ENCODE results near the gene GIT1. TPM values are rescaled to one million over a fixed set of nuclear protein-coding genes. Genes with fewer than 3 reads are reported as not detected.
A peak's percentile ranks its signal among the peaks of the same experiment; 100 is the strongest.

The GIT1 gene
- total RNA-seq, 1 donor from 2014 or later = 33.0 TPM

DNA sequence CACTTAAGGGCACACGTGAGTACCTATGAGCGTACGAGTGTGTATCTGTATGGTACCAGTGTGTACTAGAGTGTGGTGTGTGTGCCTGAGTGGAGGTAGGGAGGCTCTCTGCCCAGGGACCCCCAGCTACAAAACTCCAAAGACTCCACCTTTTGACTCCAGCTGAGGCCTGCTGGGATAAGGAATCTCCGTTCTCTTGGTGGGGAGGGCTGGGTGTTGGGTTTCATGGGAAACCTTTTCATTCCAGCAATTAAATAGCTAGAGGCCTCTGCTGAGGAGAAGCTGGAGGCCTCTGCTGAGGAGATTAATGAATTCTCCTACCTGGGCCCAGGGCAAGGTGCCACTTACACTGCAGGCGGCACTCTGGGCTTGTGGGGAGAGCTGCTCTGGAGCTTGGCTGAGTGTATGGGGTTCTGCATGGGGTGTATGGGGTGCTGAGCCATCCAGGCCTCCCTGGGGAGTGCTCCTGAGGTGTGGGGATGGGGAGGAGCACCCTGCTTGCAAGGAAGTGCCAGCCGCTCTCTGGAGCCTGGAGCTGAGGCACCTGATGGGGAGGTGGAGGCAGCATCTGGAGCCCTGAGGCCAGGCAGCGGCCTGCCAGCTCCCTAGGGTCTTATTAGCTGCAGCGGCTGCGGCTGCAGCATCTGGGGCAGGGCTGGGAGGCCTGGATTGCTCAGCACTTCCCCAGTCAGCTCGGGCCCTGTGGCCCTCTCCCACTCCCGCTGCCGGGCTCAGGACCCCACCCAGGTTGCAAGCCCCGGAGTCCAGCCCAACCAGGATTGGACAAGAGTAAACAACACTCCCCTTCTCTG lies 8.1 kb upstream of the GIT1 start:
- ATAC-seq = no peak
- peak; percentile 30 for DNase-seq (ENCODE audit: missing footprints)
- intact Hi-C loops (cut with DNase I) = no loop called here

DNA sequence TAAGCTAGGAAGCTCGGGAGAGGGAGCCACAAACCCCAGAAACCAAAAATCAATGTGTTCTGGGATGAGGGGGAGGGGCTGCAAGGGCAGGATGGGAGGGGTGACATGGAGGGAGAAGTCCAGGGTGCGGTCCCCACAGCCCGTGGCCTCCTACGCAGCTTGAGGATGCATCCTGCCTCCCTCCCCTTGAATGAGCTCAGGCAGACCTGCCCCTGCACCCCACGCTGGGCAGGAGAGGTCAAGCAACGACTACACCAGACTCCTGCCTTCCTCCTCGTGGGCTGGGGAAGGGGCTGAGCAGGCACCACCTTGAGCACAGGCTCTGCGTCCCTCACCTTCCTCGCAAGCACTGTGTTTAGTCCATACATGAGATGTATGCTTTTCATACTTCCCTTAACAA lies 7.4 kb upstream of the GIT1 start:
- ATAC-seq (no peak), DNase-seq (ENCODE audit: missing footprints) (peak; percentile 50)
- intact Hi-C loops (cut with DNase I) = no loop called here

- peak; percentile 31 for DNase-seq (ENCODE audit: missing footprints)
These were observed 6.7 kb upstream of the GIT1 start for GRCh38 chr17:29595943-29596774.

GRCh38 chr17:29595107-29595942 lies 5.9 kb upstream of the GIT1 start:
- ATAC-seq (no peak), DNase-seq (ENCODE audit: missing footprints) (peak; percentile 28)
- intact Hi-C loops (cut with DNase I) = no loop called here

More at GRCh38 chr17:29595943-29596774, 6.7 kb upstream of the GIT1 start:
- intact Hi-C loops (cut with DNase I) = no loop called here
- ATAC-seq = no peak

DNA sequence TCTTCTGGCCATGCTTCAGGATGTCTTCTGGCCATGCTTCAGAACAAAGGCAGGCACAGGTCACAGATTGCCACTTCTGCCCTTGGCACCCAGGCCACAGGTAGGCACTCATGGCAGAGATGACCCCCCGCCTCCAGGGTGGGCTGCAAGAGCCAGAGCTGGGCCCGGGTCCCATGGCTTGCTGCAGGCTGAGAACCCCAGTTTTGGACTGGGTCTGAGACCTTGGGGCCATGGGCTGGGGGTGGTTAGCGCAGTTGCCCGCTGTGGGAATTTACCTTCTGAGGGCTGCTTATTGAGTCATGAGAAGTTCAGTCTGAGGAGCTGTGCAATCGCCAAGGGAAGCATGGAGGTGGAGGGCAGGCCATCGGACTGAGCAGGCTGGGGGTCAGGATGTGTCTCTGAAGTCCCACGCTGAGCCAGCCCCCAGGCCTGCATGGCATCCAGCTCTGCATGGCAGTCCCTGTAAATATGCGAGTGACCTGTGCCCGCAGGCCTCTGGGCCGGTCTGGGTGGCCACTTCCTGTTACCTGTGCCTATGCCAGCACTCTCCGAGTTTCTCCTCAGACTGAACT lies 5.2 kb upstream of the GIT1 start:
- ATAC-seq (no peak), DNase-seq (ENCODE audit: missing footprints) (peak; percentile 50)
- intact Hi-C loops (cut with DNase I) = no loop called here

DNA sequence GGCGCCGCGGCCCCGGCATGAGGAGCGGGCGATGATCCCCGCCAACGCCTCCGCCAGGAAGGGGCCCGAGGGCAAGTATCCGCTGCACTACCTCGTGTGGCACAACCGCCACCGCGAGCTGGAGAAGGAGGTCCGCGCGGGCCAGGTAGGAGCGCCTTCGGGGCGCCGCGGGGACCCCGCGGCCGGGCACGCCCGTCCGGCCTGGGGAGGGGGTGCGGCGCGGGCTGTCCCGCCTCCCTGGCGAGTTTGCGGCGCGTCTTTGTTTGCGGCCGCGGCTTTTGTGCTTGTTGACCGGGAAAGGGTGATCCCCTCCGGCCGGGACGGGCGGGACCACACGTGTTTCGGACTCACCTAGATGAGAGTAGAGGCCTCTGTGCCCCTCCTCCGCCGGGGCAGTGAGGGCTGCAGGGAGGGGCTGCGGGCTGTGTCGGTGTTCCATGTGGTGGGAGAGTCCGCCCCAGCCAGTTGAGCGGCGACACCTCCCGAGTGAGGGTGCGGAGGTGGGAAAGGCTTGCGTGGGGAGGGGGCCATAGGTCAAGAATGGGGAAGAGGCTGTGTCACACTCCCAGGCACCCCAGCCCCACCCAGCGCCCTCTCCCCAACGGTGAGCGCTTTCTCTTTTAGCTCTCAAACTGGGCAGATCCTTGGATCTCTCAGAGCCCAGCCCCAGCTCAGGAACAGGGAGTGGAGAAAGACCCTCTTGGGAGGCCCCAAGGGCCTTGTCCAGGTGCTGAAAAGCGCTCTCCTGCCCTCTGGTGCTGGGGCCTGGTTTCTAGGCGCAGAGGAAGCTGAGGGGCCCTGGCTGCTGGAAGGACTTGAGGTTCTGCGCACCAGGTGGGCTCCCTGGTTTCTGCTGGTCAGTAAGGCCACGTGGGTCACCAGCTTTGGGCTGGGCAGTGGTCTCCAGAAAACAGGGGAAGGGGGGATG lies 4.4 kb upstream of the GIT1 start:
- intact Hi-C loops (cut with DNase I) = no loop called here
- peak; percentile 63 for DNase-seq (ENCODE audit: missing footprints)
- no peak for ATAC-seq

GRCh38 chr17:29592850-29593551 lies 3.6 kb upstream of the GIT1 start, which contains the start of gene ANKRD13B:
TSS of gene ANKRD13B (plus strand) at chr17:29593132. CDS start at chr17:29593622, 490 bp downstream.
- DNase-seq (ENCODE audit: missing footprints) = peak; percentile 82
- no peak for ATAC-seq
- intact Hi-C loops (cut with DNase I) = no loop called here

DNA sequence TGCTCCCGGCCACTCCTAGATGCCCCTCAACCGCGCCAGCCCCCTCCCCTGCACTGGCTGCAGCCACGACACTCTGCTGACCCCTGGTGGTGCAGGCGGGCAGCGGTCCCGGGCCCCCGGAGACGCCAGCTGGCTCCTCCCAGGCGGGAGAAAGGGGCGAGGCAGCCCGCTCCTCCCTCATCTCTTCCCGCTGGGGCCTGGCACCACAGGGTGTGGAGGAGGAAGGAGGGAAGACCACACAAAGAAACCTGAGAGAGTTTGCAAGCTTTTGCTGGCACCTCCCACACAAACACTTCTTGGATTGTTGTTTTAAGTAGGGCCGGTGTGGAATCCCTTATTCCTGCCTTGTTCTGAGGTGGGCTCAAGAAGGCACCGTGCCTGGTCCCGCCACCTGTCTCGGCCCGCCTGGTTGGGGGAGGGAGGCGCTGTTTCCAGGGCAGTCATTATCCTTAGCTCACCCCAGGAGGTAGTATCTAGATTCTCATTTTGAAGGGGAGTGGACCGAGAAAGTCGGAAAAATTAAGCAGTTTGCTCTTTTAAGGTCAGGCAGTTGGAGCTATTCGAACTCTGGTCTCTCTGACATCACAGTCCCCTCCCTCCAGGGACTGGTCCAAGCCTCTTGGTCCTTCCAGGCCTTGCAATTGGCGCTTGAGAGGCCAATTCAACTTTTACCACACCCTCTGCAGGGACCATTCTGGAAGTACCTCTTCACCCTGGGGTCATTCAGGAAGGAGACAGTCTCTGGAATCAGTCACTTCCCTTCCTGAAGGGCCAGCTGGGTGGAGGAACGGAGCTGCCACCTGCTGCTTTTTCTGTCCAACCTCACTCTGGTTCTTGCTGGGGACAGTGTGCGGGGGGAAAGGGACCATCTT lies 2.5 kb upstream of the GIT1 start:
- intact Hi-C loops (cut with DNase I) = loop anchor here (2.0 kb wide), 1 partner anchor 21 kb away; no protein-coding TSS in a partner anchor
- DNase-seq (ENCODE audit: missing footprints) = peak; percentile 93
- peak; percentile 77 for ATAC-seq

DNA sequence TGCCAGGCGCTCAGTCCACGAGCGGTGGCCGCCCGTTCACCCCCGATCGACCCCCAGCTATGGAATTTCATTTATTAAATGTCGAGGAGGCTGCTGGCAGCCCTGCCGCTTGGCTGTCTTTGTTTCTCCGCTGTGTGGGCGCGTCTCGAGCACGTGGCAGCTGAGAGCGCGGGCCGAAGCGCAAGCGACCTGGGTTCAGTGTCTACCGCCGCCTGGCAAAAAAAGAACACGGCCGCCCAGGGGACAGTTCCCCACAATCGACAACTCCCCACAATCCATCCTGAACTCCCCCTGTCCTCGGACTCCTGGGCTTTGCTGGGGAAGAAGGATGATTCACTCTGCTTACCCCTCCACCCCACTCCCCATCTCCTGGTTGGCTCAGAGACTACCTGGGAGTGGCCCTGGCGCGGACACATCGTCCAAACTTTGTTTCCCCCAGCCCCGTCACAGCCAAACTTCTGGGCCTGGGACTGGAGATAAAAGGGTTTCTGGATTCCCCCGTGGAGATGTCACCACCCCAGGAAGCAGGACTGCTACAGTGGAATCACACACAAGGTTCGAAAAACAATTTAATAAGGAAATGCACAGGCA lies 1.8 kb upstream of the GIT1 start:
- ATAC-seq = peak; percentile 2
- intact Hi-C loops (cut with DNase I) = loop anchor here (2.0 kb wide), 1 partner anchor 22 kb away; no protein-coding TSS in a partner anchor

GRCh38 chr17:29590411-29591145 lies 1.1 kb upstream of the GIT1 start:
- DNase-seq (ENCODE audit: missing footprints) (no peak), ATAC-seq (no peak)
- intact Hi-C loops (cut with DNase I) = loop anchor here (2.0 kb wide), 1 partner anchor 22 kb away; no protein-coding TSS in a partner anchor

More for the DNA sequence above, 1.8 kb upstream of the GIT1 start:
- peak; percentile 79 for DNase-seq (ENCODE audit: missing footprints)

- DNase-seq (ENCODE audit: missing footprints) (peak; percentile 79), ATAC-seq (no peak)
- intact Hi-C loops (cut with DNase I) = no loop called here
These were observed 661 bp downstream of the GIT1 start for GRCh38 chr17:29588562-29589411.

DNA sequence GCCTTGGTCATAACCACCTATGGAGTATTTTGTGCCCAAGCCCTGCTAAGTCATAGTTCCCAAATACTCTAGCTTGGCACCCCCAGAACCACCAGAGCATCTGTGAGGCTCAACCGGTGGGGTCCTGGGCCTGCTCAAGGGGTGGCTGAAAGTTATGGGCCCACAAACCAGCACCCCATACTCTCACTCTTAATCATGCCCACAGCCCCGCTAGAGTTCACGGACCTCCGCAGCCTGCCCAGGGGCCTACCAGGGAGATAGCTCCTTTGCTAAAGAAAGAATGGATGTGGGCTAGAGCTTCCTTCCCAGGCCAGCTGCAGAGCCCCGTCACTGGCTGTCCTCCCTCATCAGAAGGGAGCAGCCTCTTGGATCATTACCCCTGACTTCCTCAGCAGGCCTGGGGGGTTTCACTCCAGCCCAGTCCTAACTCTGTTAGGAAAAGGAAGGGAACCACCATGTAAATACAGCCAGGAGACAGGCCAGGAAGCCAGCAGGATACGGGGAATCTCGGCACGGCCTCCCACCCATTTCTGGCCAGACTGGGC lies 1.4 kb downstream of the GIT1 start:
- ATAC-seq = no peak
- DNase-seq (ENCODE audit: missing footprints) = no peak
- intact Hi-C loops (cut with DNase I) = no loop called here

DNA sequence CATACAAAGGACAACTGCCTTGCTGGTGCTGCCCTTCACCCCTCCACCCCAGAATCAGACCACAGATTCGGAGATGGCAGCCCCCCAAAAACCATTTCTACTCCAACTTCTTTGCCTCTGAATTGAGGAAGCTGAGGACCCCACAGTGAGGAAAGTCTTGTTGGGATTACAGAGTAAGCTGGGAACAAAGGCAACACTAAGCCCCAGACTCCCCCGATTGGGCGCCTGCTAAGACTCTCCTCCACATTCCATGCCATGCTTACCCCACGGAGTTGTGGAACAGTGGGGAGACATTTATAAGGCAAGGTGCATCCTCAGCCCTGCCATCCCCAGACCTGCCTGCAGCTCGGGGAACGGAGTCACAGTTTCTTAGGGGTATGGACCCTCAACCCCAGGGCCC lies 1.9 kb downstream of the GIT1 start:
- intact Hi-C loops (cut with DNase I) = no loop called here
- ATAC-seq (no peak), DNase-seq (ENCODE audit: missing footprints) (peak; percentile 17)
